RWPE1 (cell line): ENCODE measurements around the gene NAPA.

Experiments used
- CTCF ChIA-PET: fragments of 350-600 bp; sonication (Branson Sonifier 250); formaldehyde crosslinking; extraction: SDS; loops from one replicate; lab custom pipeline; 2021; lab: Yijun Ruan, JAX
- POLR2A ChIA-PET: fragments of 400-600 bp; formaldehyde crosslinking; extraction: SDS; loops from one replicate; lab custom pipeline; 2020; ENCODE audit warnings: antibody characterized with exemption; ENCODE audit not compliant: low non-redundant PET; lab: Yijun Ruan, JAX
- DNase-seq: peaks from one replicate; pipeline ENCODE4 v3.0.0; 2012; ENCODE audit warnings: low spot score
- H3K27ac ChIP-seq: fragments of 450-650 bp; 2 replicates; pipeline ENCODE4 v1.5.1; 2017
- TF ChIP-seq, protein P1 (sequence below): fragments of 450-650 bp; conservative IDR thresholded peaks from 2 replicates; pipeline ENCODE4 v1.5.1; 2017; ENCODE audit warnings: low read depth, mild to moderate bottlenecking

Gene NAPA

GRCh38 chr19:47494729-47495128 is 20.1 kb downstream of the NAPA start:
- DNase-seq, result no peak
- CTCF ChIA-PET, result interaction anchor here (1.4 kb wide), 1 partner anchor 11 kb away, joined by 4 read pairs; the partner anchor contains the start of gene KPTN
- peak overlapping the region; percentile 56 for H3K27ac ChIP-seq
- TF ChIP-seq, protein P1, sequence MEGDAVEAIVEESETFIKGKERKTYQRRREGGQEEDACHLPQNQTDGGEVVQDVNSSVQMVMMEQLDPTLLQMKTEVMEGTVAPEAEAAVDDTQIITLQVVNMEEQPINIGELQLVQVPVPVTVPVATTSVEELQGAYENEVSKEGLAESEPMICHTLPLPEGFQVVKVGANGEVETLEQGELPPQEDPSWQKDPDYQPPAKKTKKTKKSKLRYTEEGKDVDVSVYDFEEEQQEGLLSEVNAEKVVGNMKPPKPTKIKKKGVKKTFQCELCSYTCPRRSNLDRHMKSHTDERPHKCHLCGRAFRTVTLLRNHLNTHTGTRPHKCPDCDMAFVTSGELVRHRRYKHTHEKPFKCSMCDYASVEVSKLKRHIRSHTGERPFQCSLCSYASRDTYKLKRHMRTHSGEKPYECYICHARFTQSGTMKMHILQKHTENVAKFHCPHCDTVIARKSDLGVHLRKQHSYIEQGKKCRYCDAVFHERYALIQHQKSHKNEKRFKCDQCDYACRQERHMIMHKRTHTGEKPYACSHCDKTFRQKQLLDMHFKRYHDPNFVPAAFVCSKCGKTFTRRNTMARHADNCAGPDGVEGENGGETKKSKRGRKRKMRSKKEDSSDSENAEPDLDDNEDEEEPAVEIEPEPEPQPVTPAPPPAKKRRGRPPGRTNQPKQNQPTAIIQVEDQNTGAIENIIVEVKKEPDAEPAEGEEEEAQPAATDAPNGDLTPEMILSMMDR, result no peak
- POLR2A ChIA-PET, result interaction anchor here (0.6 to 0.7 kb wide), 2 partner anchors 11 to 229 kb away, joined by 3 to 8 read pairs; partner anchors contain the start of gene KPTN

GRCh38 chr19:47494211-47494547 is 20.7 kb downstream of the NAPA start:
- CTCF ChIA-PET, result interaction anchor here (1.4 kb wide), 1 partner anchor 11 kb away, joined by 4 read pairs; the partner anchor contains the start of gene KPTN
- TF ChIP-seq, protein P1, result no peak
- peak overlapping the region; percentile 56 for H3K27ac ChIP-seq
- POLR2A ChIA-PET, result interaction anchor here (0.6 to 0.7 kb wide), 2 partner anchors 10 to 229 kb away, joined by 3 to 8 read pairs; partner anchors contain the start of gene KPTN
- no peak for DNase-seq

DNA sequence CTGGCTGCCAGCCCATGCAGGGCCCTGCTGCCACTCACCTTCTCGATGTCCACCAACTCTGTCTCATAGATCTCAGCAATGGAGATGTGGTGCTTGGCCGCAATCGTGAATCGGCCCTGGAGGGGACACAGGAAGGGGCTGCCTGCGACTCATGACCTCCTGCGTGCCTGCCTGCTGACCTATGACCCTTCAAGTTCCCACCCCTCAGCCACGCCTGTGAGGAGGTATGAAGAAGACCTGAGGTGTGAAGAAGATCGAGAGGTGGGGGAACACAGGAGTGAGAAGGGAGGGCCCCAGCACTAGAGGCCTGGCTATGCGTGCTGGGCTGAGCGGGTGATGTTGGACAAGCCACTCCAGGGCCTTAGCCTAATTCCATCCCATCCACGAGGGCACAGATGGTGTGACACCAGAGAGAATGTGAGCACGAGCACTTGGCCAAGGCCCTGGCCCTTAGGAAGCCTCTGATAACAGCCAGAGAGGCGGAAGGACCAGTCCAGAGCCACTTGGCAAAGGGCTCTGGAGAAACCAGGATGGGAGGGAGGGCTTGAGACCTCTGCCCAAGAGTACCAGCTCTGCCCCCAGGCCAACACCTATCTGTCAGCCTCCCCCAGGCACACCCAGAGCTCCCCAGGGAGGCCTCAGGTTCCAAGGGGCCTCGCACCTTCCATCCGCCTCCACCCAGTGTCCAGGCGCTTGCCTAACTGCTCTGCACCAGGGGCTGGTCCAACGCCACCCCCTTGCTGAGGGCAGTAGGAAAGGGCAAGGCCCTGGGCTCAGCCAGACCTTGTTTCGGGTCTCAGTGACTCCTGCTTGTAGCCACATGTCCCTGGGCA is 21.3 kb downstream of the NAPA start:
- TF ChIP-seq, protein P1, result no peak
- DNase-seq, result no peak
- ChIA-PET POLR2A (interaction anchor here (0.7 kb wide), 1 partner anchor 9 kb away, joined by 8 read pairs; the partner anchor contains the start of gene KPTN), CTCF (no interaction called here)
- H3K27ac ChIP-seq, result peak overlapping the region; percentile 67

DNA sequence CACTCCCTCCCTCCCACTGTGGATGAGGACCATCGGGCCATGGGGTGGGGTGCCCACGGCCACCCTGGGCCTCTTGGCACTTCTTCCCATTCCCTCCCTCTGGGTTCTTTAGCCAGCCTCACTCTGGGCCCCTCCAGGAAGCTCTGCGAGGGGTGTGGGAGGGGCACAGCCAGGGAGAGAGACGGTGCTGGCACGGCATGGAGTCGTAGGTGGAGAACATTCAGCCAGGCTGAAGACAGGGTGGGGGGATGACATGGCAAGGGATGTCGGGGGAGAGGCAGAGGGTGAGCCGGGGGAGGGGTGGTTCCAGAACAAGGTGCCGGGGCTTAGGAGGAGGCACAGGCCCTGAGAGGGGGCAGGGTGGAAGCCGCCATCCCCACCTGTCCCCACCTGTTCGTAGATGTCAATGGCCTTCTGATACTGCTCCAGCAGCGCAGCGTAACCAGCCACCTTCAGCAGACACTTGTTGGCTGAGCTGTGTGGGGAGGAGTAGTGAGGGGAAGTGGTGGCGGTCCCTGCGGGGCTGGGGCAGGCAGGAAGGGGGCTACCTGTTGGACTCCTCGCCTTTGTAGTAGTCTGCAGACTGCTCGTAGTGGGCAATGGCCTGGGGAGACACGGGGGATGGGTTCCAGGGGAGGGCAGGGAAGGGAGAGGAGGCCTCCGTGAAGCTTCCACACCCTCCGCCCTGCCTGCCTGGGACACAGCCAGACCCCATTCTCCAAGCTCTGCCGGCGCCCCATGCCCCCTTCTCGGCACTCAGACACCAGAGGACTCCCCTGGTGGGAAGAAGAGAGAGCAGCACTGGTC is 22.1 kb downstream of the NAPA start:
- POLR2A ChIA-PET, result no interaction called here
- CTCF ChIA-PET, result no interaction called here
- H3K27ac ChIP-seq, result peak overlapping the region; percentile 67
- TF ChIP-seq, protein P1, result no peak
- DNase-seq, result no peak

DNA sequence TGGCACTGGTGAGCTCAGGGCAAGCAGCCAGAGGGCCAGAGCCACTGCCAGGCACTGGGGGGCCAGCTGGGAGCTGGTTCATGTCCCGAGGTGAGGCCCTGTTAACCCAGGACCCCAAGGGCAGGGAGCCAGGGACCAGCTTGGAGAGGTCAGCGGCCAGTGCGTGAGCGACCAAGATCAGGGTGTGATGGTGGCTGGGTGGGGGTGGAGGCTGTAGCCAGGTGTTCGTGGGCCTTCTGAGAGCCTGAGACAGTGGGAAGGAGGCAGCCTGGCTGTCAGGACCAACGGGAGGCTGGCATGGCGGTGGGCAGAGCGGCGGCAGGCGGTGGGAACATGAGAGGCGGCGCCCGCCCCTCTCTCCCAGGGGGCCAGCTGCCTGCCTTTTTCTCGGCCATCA is 22.7 kb downstream of the NAPA start:
- ChIA-PET CTCF (no interaction called here), POLR2A (no interaction called here)
- peak overlapping the region; percentile 67 for H3K27ac ChIP-seq
- no peak for DNase-seq
- TF ChIP-seq, protein P1, result no peak
